GM21786 (cell line): Measurements from ENCODE around the gene RINL.

Source experiments
- ATAC-seq: cut with Tn5 transposase; IDR thresholded peaks from one replicate; pipeline ENCODE4 v1.9.1; 2021; ENCODE audit not compliant: unreplicated experiment

RINL gene

GRCh38 chr19:38850436-38850975 is 27.6 kb downstream of the RINL start:
- ATAC-seq = peak; percentile 72

DNA sequence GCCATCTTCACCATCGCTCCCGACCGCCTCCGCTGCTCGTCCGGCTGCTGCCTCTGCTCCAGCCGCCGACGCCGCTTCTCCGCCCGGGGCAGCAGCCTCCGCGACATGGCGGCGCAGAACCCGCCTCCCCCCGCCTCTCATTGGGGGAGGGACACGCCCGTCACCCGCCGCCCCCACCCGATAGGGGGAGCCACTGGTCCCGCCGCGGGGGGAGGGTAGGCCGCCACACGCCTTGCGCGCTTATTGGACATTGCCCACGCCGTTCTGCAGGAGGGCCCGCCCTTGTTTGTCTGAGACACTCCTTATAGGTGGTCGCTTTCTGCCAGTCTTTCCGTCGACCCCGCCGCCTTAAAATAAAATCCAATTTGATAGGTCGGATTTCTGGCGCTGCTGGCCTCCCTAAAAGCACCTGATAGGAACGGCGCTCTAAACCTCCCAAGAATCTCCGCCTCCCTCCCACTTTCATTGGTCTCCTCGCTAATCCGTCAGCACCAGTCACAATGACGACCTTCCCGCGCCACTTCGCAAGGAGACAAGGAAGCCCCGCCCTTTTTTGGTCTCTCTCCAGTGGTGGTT is 28.1 kb downstream of the RINL start, which contains the start of gene HNRNPL:
Gene HNRNPL, minus strand, starts transcription at position 127 of the 576 bp plus-strand sequence. Its CDS starts 20 bp downstream, at position 107.
- ATAC-seq = peak; percentile 55

DNA sequence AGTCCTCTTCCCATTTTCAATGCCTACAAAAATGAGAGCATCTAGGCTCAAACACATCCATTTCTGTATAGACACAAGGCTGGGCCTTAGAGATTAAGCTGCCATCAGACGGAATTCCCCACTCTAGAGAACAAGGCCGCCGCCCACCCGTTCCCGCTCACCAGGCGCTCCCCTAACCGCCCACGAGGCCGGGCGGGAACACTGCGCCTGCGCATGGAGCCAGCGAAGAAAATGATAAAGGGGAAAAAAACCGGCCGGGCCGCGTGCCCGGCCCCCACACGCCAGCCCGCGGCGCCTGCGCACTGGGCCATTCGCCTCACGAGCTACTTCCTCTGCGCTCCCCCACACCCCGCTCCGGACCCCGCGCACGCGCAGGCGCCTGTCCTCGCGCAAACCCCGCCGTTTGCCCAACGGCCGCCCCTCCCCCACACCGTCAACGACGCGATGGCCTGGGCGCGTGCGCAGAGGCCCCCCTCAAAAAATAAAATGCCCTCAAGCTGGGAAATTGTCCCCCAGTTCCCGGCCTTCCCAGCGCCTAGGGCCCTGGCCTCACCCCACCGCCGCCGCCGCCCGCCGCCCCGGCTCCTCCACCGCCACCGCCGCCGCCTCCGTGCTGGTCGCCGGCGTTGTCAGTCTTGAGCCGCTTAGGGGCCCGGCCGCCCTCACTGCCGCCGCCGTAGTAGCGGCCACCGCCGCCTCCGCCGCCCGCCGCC is 28.8 kb downstream of the RINL start:
- no peak for ATAC-seq

- ATAC-seq = no peak
These were observed 29.6 kb downstream of the RINL start for GRCh38 chr19:38848299-38849146.

DNA sequence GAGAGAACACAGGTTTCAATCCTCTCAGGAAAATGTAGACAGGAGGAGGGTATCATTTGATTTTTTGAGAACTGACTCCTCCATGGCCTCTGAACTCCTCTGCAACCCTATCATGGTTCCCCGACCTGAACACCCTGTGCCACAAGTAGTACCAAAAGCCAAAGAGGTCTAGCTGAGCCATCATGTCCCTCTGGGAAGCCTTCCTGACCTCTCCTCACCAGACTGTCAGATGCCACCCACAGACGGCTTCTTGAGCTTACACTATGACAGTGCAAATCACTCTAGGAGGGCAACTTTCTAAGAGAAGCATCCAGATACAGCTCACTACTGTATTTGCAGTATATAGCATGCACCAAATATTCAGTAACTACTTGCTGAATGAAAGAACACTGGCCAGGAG is 32.0 kb downstream of the RINL start:
- no peak for ATAC-seq

DNA sequence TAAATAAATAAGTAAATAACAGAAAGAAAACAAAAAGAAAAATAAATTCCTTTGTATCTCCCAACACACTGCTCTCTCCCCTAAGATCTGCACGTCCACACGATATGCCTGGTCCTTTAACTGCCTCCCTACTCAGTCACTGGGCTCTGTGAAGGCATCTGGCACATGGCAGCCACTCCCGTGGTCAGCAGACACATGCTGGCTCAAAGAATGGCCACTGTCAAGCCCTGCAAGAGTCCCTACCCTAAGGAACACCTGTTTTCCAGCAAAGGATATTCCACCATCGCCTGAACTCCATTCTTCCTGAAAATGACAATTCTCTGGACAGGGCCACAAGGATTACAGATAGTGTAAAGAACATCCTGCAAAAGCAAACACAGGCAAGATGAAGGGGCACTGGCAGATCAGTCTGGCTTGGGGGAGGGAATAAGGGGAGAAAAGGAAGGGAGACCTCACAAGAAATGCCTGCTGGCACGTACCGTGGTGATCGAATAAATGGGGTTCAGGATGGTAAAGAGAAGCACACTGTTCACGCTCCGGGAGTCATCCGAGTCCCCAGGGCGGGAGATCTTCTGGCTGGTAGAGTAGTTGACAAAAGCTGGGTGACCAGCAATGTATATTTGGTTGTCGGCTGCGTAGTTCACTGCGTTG is 32.6 kb downstream of the RINL start:
- no peak for ATAC-seq

GRCh38 chr19:38844093-38844686 is 33.9 kb downstream of the RINL start:
- ATAC-seq = no peak

GRCh38 chr19:38843175-38843758 is 34.8 kb downstream of the RINL start:
- ATAC-seq = no peak

DNA sequence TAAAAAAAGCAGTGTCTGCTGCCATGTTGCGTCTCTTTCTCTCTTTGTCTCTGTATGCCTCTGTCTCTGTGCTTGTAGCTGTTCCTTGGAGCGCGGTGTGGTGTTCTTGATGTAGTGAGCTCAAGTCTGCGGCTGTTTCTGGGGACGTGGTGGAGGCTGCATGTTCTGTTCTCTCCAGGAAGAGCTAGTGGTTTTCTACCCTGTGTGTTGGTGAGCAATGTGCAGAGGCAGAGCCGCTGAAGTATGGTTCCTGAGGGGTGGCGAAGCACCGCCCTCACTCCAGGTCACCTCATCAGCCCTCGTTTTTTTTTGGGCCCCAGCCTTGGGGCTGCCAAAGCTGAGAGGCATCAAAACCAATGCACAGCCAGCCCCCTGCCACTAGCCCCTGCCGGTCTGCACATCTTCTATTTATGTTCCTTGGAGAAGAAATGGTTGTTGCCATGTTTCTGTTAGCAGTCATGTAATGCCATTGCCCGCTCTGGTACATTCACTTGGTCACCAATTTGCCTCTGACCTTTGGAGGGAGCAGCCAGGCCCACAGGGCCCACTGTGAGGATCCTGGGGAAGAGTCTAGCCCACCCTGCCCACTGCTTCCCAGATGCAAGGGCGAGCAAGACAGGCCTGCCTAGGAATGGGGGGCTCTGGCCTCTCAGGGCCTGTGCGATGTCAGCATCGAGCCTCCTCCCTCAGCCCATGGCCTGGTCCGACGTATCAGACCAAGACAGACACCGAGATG is 35.5 kb downstream of the RINL start:
- ATAC-seq = no peak

- ATAC-seq = no peak
These were observed 36.2 kb downstream of the RINL start for GRCh38 chr19:38841787-38842438.

DNA sequence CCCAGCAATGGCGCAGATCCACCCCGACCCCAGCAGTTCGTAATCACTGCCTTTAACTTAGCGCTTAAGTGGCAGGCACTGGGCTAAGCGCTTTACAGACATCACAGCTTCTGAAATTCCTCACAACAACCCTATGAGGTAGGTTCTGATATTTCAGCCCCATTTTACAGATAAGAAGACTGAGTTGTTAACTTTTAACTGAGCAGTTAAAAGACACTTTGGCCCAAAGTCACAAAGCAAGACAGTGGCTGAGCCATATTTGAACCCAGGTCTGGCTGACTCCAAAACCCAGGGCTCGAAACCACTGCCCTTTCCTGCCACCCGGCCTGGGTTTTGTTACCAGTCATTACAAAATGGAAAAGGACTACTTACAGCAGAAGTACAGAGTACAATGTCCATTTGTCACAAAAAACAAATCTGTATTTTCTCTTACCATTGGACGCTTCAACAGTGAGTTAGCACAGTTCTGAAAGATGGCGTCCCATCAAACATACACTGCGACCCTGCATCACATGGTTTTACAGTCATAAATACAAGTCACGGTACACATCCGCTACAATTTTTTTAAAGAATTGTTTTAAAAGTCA is 36.8 kb downstream of the RINL start:
- ATAC-seq = no peak

- no peak for ATAC-seq
These were observed 37.5 kb downstream of the RINL start for GRCh38 chr19:38840583-38840968.

DNA sequence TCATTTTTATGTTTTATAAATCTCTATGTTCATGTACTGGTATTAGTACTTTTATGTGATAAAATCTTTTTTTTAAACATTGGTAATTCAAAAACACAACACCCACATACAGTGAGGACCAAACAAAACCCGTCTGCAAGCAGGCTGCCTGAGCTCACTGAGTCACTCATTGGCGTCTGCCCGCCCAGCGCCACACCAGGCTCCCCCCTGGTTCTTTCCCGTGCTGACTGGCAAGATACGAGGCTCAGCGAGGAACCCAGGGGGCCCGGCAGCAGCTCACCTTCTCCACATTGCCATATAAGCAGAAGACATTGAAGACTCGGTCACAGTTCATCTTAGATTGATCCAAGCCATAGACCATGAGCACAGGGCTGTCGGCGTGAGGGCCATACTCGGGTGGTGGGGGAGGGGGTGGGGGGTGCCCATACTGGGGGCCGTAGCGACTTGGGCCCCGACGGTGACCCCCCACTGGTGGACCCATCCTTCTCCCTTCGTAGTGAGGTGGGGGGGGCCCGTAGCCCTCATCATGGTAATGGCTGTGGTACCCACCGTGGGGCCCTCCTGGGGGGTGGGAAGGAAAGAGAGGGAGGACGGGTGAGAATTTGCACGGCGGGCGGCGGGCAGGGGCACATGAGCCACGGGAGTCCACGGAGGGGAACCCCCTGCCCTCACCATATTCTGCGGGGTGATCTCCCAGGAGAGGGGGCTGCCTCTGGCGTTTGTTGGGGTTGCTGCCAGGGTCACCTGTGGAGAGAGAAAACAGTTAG is 38.1 kb downstream of the RINL start:
- no peak for ATAC-seq

GRCh38 chr19:38838986-38839761 is 38.9 kb downstream of the RINL start:
- ATAC-seq = no peak

DNA sequence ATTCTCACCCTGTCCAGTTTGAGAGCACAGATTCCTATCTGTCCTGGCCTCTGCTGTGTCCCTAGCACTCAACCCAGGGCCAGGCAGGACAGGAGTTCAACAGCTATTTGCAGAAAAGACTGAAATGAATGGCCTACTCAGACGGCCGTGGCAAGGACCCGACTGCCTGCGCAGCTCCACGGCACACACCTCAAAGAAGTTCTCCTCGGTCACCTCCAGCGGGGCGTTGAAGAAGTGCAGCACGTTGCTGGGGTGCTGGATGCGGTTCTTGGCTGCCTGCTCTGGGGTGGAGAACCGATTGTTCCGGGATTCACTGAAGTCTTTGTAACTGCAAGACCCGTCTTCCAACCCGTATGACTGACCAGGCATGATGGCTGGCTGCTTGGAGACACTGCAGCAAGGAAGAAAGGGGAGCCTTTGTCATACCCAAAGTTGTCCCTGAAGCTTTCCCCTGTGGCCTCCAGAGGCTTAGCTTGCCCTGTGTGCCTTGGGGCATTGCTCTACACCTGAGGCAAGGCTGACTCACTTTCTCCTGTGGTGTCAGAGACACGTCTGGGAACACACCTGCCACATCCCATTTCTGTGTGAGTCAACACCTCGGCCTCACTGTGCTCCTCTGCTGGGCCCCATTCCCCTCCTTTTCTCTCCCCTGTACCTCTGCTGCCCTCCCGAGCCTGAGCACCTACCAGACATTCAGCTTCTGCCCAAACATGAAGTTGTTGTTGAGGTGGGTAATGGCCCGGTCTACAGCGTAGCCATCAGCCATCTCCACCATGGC is 39.7 kb downstream of the RINL start:
- ATAC-seq = no peak

DNA sequence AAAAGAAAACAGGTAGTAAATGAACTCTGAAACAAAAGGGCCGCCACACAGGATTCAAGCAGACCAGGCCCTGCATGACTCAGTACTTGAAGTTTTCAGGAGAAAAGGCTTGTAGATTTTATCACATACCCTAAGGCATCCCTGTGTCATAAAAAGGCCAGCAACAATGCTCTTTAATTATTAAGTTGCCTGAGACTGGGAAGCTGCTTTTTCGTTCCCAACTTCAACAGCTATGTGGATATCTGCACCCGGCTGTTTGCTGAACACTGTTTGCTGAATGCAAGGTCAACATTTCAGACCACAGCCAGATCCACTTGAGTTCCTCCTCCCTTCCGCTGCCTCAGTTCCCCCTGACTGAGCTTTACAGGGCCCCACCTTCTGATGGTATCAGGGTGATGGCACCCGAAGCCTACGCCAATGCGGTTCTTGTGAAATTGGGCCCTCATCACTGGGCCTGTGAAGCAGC is 40.4 kb downstream of the RINL start:
- no peak for ATAC-seq
